GM12872 (cell line): ENCODE results near the gene LY6G6D.

ENCODE experiments used
- CTCF ChIP-seq: IDR thresholded peaks from 3 replicates; pipeline ENCODE4 v1.5.1; 2011; ENCODE audit warnings: low read depth, mild to moderate bottlenecking, low read length, moderate library complexity; ENCODE audit not compliant: insufficient read depth

The LY6G6D gene

GRCh38 chr6:31736768-31737314, 21.7 kb downstream of the LY6G6D start:
- TF ChIP-seq CTCF, result no peak

DNA sequence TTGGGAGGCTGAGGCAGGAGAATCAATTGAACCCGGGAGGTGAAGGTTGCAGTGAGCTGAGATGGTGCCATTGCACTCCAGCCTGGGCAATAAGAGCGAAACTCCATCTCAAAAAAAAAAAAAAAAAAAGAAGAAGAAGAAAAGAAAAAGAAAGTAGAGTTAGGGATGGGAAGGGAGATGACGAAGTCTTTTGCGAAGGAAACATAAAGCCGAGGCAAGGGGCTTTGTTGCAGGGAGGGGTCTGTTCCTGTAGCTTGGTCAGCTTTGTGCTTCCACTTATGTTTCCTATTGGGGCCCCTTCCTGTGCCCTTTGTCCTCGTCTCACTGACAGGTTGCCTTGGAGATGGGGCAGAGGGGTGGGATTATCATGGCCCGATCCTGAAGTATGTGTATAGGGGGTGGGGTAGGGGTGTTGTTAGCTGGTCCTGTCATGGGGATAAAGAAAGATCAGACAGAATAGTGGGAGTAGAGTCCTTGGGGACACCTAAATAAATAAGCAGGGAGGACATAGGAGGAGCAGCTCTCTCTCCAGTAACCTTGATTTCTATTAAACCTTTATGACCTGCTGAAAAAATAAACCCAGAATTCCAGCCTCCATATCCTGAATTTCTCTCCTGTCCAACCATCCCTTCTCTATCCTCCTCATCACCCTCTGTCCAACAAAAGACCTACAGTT, 22.3 kb downstream of the LY6G6D start:
- TF ChIP-seq CTCF, result no peak

GRCh38 chr6:31737991-31738979, 23.1 kb downstream of the LY6G6D start:
- TF ChIP-seq CTCF, result peak; percentile 52; the same call in 2 of the 3 replicates

DNA sequence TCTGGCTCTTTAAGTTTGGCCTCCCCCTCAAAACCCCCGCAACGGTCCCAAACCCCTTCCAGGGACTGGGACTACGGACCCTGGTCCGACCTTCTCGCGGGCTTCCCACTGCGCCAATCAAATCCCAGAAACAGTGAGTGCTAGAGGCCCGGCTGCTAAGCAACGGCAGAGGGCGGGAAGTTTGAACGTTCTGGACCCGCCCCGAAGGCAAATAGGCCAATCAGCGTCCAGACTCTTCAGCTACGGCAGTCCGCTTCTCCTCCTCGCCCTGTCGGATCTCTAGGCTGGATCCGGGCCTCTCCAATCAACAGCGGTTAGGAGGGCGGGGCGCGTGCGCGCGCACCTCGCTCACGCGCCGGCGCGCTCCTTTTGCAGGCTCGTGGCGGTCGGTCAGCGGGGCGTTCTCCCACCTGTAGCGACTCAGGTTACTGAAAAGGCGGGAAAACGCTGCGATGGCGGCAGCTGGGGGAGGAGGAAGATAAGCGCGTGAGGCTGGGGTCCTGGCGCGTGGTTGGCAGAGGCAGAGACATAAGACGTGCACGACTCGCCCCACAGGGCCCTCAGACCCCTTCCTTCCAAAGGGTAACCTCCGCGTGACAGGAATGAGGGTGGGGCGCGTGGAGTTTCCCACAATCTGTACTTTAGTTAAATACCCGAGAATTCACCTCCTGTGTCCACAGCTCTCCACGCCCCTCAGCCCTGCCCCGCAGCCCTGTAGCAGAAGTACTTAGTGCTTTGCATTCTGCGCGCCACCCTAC, 24.7 kb downstream of the LY6G6D start, which contains the start of gene MSH5:
Gene MSH5, plus strand, starts transcription at position 367 of the 758 bp plus-strand sequence. CDS start 462 bp downstream, outside the sequence.
- TF ChIP-seq CTCF, result no peak

DNA sequence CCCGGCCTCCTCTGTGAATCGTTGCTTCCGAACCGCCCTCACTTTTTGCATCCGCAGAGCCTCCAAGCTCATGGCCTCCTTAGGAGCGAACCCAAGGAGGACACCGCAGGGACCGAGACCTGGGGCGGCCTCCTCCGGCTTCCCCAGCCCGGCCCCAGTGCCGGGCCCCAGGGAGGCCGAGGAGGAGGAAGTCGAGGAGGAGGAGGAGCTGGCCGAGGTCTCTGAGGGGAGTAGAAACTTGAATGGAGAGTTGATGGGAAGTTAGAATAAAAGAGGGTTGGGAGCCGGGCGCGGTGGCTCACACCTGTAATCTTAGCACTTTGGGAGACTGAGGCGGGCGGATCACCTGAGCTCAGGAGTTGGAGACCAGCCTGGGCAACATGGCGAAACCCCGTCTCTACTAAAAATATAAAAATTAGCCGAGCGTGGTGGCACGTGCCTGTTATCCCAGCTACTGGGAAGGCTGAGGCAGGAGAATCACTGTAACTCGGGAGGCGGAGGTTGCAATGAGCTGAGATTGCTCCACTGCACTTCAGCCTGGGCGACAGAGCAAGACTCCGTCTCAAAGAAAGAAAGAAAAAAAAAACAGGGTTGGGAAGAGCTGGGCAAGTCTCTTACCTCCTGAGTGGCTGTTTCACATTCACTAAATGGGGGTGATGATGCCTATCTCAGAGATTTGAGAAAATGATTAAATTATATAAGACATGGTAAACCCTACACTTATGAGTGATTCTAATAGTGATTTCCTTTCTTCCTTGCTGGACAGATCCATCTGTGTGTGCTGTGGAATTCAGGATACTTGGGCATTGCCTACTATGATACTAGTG, 25.5 kb downstream of the LY6G6D start:
- TF ChIP-seq CTCF, result no peak

- TF ChIP-seq CTCF, result no peak
Observed at GRCh38 chr6:31741815-31742214, 26.7 kb downstream of the LY6G6D start.
